Measurements from ENCODE around the gene PAOX. TPM values are rescaled to one million over a fixed set of nuclear protein-coding genes. Genes with fewer than 3 reads are reported as not detected.

PAOX gene
- total and polyA plus RNA-seq, 2 donors (not counting 1 experiment from before 2014, with no cell fraction given), result 2.4 to 9.2 TPM

GRCh38 chr10:133351408-133352318 is 27.4 kb upstream of the PAOX start:
- no peak for TF ChIP-seq EZH2 (IDR thresholded peaks at IDR 0.05; ENCODE audit: low read length, missing control alignments)
- TF ChIP-seq CTCF (conservative IDR thresholded peaks at IDR 0.05 in 1 of 2, IDR thresholded peaks at IDR 0.05 in 1 of 2; ENCODE audit: low read depth in 1 of 2, low read length in 2 of 2), result no peak
- Histone ChIP-seq H3K27ac (ENCODE audit: insufficient read depth, low read length) (no peak overlapping the region), H4K20me1 (ENCODE audit: control insufficient read depth, extremely low read depth, insufficient read depth, low read length) (no peaks in the 10 kb centered on the region), H3K79me2 (ENCODE audit: control insufficient read depth, insufficient read depth, low read length) (no peaks in the 10 kb centered on the region), H3K9me3 (ENCODE audit: control insufficient read depth, insufficient read depth, low read depth, low read length) (no peaks in the 10 kb centered on the region), H3K4me3 (replicated peaks in 1 of 4; ENCODE audit: control extremely low read depth in 1 of 4, insufficient read depth in 1 of 4, low read depth in 3 of 4, low read length in 4 of 4) (no peak overlapping the region), H2AFZ (ENCODE audit: low read length) (no peak overlapping the region), H3K4me2 (ENCODE audit: extremely low read depth, insufficient read depth, low read length) (no peak overlapping the region), H3K9ac (ENCODE audit: insufficient read depth, low read length) (no peak overlapping the region), H3K4me1 (ENCODE audit: control insufficient read depth, extremely low read depth, insufficient read depth, low read length) (no peaks in the 10 kb centered on the region), H3K36me3 (ENCODE audit: control insufficient read depth, insufficient read depth, low read length) (no peaks in the 10 kb centered on the region), H3K27me3 (ENCODE audit: control insufficient read depth, insufficient read depth, low read length) (no peaks in the 10 kb centered on the region)
- DNase-seq (ENCODE audit: low read depth in 2 of 2), result no peak

GRCh38 chr10:133353202-133353959 is 25.7 kb upstream of the PAOX start:
- no peaks in the 10 kb centered on the region for H3K27me3 ChIP-seq (ENCODE audit: control insufficient read depth, insufficient read depth, low read length)
- no peaks in the 10 kb centered on the region for H4K20me1 ChIP-seq (ENCODE audit: control insufficient read depth, extremely low read depth, insufficient read depth, low read length)
- no peak overlapping the region for H3K4me2 ChIP-seq (ENCODE audit: extremely low read depth, insufficient read depth, low read length)
- no peak for DNase-seq (ENCODE audit: low read depth in 2 of 2)
- no peak overlapping the region for H2AFZ ChIP-seq (ENCODE audit: low read length)
- TF ChIP-seq CTCF (conservative IDR thresholded peaks at IDR 0.05 in 1 of 2, IDR thresholded peaks at IDR 0.05 in 1 of 2; ENCODE audit: low read depth in 1 of 2, low read length in 2 of 2) (no peak), EZH2 (IDR thresholded peaks at IDR 0.05; ENCODE audit: low read length, missing control alignments) (no peak)
- H3K36me3 ChIP-seq (ENCODE audit: control insufficient read depth, insufficient read depth, low read length), result no peaks in the 10 kb centered on the region
- H3K9ac ChIP-seq (ENCODE audit: insufficient read depth, low read length), result no peak overlapping the region
- no peak overlapping the region for H3K27ac ChIP-seq (ENCODE audit: insufficient read depth, low read length)
- no peaks in the 10 kb centered on the region for H3K9me3 ChIP-seq (ENCODE audit: control insufficient read depth, insufficient read depth, low read depth, low read length)
- H3K79me2 ChIP-seq (ENCODE audit: control insufficient read depth, insufficient read depth, low read length), result no peaks in the 10 kb centered on the region
- H3K4me3 ChIP-seq (replicated peaks in 1 of 4; ENCODE audit: control extremely low read depth in 1 of 4, insufficient read depth in 1 of 4, low read depth in 3 of 4, low read length in 4 of 4), result no peak overlapping the region
- H3K4me1 ChIP-seq (ENCODE audit: control insufficient read depth, extremely low read depth, insufficient read depth, low read length), result peaks cover 1% of the 10 kb centered on the region

- no peaks in the 10 kb centered on the region for H4K20me1 ChIP-seq (ENCODE audit: control insufficient read depth, extremely low read depth, insufficient read depth, low read length)
- no peak overlapping the region for H2AFZ ChIP-seq (ENCODE audit: low read length)
- peaks cover 2% of the 10 kb centered on the region for H3K4me1 ChIP-seq (ENCODE audit: control insufficient read depth, extremely low read depth, insufficient read depth, low read length)
- H3K9ac ChIP-seq (ENCODE audit: insufficient read depth, low read length), result no peak overlapping the region
- no peak for DNase-seq (ENCODE audit: low read depth in 2 of 2)
- no peak overlapping the region for H3K4me3 ChIP-seq (replicated peaks in 1 of 4; ENCODE audit: control extremely low read depth in 1 of 4, insufficient read depth in 1 of 4, low read depth in 3 of 4, low read length in 4 of 4)
- H3K9me3 ChIP-seq (ENCODE audit: control insufficient read depth, insufficient read depth, low read depth, low read length), result no peaks in the 10 kb centered on the region
- H3K4me2 ChIP-seq (ENCODE audit: extremely low read depth, insufficient read depth, low read length), result no peak overlapping the region
- H3K79me2 ChIP-seq (ENCODE audit: control insufficient read depth, insufficient read depth, low read length), result no peaks in the 10 kb centered on the region
- H3K27ac ChIP-seq (ENCODE audit: insufficient read depth, low read length), result no peak overlapping the region
- no peaks in the 10 kb centered on the region for H3K27me3 ChIP-seq (ENCODE audit: control insufficient read depth, insufficient read depth, low read length)
- no peaks in the 10 kb centered on the region for H3K36me3 ChIP-seq (ENCODE audit: control insufficient read depth, insufficient read depth, low read length)
- no peak for TF ChIP-seq CTCF (conservative IDR thresholded peaks at IDR 0.05 in 1 of 2, IDR thresholded peaks at IDR 0.05 in 1 of 2; ENCODE audit: low read depth in 1 of 2, low read length in 2 of 2)
- no peak for TF ChIP-seq EZH2 (IDR thresholded peaks at IDR 0.05; ENCODE audit: low read length, missing control alignments)
Observed at GRCh38 chr10:133353988-133354605, 25.0 kb upstream of the PAOX start.
